CD4-positive, alpha-beta memory T cell (primary cell): ENCODE data around the gene PREX1. TPM values are rescaled to one million over a fixed set of nuclear protein-coding genes. Genes with fewer than 3 reads are reported as not detected.

Experiments
- CTCF ChIA-PET: fragments of 350-600 bp; sonication (Branson Sonifier 250); formaldehyde crosslinking; loops from one replicate; lab custom pipeline; 2021; ENCODE audit warnings: inconsistent platforms; ENCODE audit not compliant: partially characterized antibody; lab: Charles Lee
- POLR2A ChIA-PET: fragments of 350-600 bp; sonication (Branson Sonifier 250); formaldehyde crosslinking; loops from one replicate; lab custom pipeline; 2021; ENCODE audit not compliant: partially characterized antibody; lab: Charles Lee
- DNase-seq, 5 donors: peaks; one replicate each; pipeline versions ENCODE4 v3.0.0 to v3.0.0-alpha.2; 2020 to 2022; ENCODE audit warnings: mixed read lengths in 1 of 5
- H3K27ac ChIP-seq: one replicate; pipeline ENCODE4 v1.7.0; 2013; ENCODE audit warnings: low read depth, low read length
- H3K27me3 ChIP-seq: 2 replicates; pipeline ENCODE4 v1.7.0; 2013; ENCODE audit warnings: mild to moderate bottlenecking, low read length, moderate library complexity; ENCODE audit not compliant: insufficient read depth
- H3K36me3 ChIP-seq: 2 replicates; pipeline ENCODE4 v1.7.0; 2013; ENCODE audit warnings: mild to moderate bottlenecking, low read length, moderate library complexity; ENCODE audit not compliant: insufficient read depth
- H3K4me1 ChIP-seq: 2 replicates; pipeline ENCODE4 v1.7.0; 2013; ENCODE audit warnings: mild to moderate bottlenecking, low read length, moderate library complexity; ENCODE audit not compliant: insufficient read depth
- H3K4me3 ChIP-seq, 2 donors: one replicate each; pipeline ENCODE4 v1.7.0; 2013; ENCODE audit warnings: low read length in 2 of 2, mild to moderate bottlenecking in 1 of 2
- H3K9me3 ChIP-seq, 2 donors: one replicate each; pipeline ENCODE4 v1.7.0; 2013; ENCODE audit warnings: low read length in 2 of 2, control low read depth in 1 of 2; ENCODE audit not compliant: control insufficient read depth in 1 of 2
- H3K27ac Mint-ChIP-seq, 7 donors: one replicate each; pipeline ENCODE4 v1.8.0; 2020 to 2021; ENCODE audit warnings: mixed read lengths in 7 of 7, mild to moderate bottlenecking in 6 of 7, inconsistent platforms in 3 of 7, moderate library complexity in 3 of 7
- H3K27me3 Mint-ChIP-seq, 2 donors: one replicate each; pipeline ENCODE4 v1.8.0; 2020 to 2021; ENCODE audit warnings: mixed read lengths in 2 of 2
- H3K36me3 Mint-ChIP-seq, 2 donors: one replicate each; pipeline ENCODE4 v1.8.0; 2020 to 2021; ENCODE audit warnings: mixed read lengths in 2 of 2, inconsistent platforms in 1 of 2, mild to moderate bottlenecking in 1 of 2
- H3K4me1 Mint-ChIP-seq, 4 donors: one replicate each; pipeline ENCODE4 v1.8.0; 2020 to 2021; ENCODE audit warnings: mixed read lengths in 4 of 4, mild to moderate bottlenecking in 1 of 4
- H3K4me3 Mint-ChIP-seq, 8 donors: one replicate each; pipeline ENCODE4 v1.8.0; 2020 to 2021; ENCODE audit warnings: mixed read lengths in 8 of 8, mild to moderate bottlenecking in 7 of 8, moderate library complexity in 6 of 8, inconsistent platforms in 3 of 8
- H3K9me3 Mint-ChIP-seq, 8 donors: one replicate each; pipeline ENCODE4 v1.8.0; 2020 to 2021; ENCODE audit warnings: mixed read lengths in 8 of 8, mild to moderate bottlenecking in 5 of 8, inconsistent platforms in 3 of 8, moderate library complexity in 1 of 8
- intact Hi-C: fragments of 100-400 bp; cut with micrococcal nuclease; formaldehyde crosslinking; loops from one replicate; pipeline ENCODE4 v1.15.1; 2023
- polyA plus RNA-seq, 2 donors: library from polyadenylated mRNA; unstranded; fragments of 300-500 nt; fragmentation: Illumina TruSeq; gene quantifications; one replicate each; pipeline ENCODE4 v1.2.3, GENCODE V29; 2021
- total RNA-seq, 2 experiments: library from RNA; stranded (reverse); gene quantifications; one replicate each; pipeline ENCODE4 v1.2.3, GENCODE V29; 2021

The PREX1 gene
- total and polyA plus RNA-seq, 4 experiments from 2014 or later, result 10.6 to 165 (median 122) TPM

DNA sequence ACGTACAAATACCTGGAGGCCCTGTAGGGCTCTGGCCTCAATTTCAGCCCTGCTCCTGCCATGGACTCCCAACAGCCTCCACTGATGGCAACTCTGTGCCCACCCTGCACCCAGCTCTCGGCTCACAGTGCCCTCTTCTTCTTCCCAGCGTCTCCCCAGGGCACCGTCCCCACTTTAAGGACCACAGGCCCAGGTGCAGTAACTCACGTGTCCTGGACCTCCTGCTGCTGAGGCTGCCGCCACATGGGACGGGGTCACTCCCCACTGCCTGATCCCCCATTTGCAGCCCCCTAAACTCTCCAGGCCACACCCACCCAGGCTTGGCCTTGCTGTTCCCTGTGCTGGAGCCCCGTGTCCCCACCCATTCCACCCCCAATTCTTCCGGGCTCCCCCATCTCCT, 223.4 kb downstream of the PREX1 start:
- no peaks in the 10 kb centered on the region for H3K27me3 ChIP-seq
- peak overlapping the region in 1 of 7 donors; percentile 29 for H3K27ac Mint-ChIP-seq
- ChIA-PET POLR2A (no interaction called here), CTCF (no interaction called here)
- peaks cover 0 to under 1% (median under 1%) of the 10 kb centered on the region in 4 donors for H3K4me1 Mint-ChIP-seq
- intact Hi-C loops, result no loop called here
- no peaks in the 10 kb centered on the region for H3K36me3 Mint-ChIP-seq
- no peaks in the 10 kb centered on the region for H3K36me3 ChIP-seq
- no peak overlapping the region for H3K4me3 ChIP-seq
- no peaks in the 10 kb centered on the region for H3K4me1 ChIP-seq
- DNase-seq, result no peak
- H3K27me3 Mint-ChIP-seq, result peaks cover 3 to 9% of the 10 kb centered on the region in 2 donors
- no peaks in the 10 kb centered on the region for H3K9me3 ChIP-seq
- H3K27ac ChIP-seq, result no peak overlapping the region
- H3K9me3 Mint-ChIP-seq, result no peaks in the 10 kb centered on the region
- H3K4me3 Mint-ChIP-seq, result no peak overlapping the region

DNA sequence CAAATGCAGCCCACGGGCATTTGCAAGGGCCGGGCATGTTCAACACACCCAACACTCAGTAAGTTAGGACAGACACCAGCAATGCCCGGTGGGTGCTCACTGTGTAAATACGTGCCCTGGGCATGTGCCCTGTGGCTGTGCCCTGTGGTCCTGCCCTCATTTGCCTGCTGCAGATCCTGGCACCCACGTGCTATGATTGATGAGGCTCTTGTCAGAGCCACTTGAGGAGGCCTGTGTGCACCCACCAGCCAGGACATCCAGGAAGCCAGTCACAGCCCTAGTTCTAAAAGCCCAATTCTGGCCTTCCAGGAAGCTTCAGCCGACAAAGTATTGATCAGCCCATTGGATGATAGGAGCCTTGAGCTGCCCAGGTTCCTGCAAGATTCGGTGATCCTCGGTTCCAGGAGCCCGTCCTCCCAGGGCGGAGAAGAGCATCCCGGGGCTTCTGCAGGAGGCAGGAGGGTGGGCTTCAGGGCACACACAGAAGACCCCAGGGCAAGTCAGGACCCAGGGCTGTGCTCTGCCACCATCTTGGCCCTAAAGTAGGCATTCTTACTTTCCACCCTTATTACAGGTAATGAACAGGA, 223.9 kb downstream of the PREX1 start:
- no peaks in the 10 kb centered on the region for H3K36me3 Mint-ChIP-seq
- Histone ChIP-seq H3K27ac (no peak overlapping the region), H3K4me3 (no peak overlapping the region), H3K27me3 (no peaks in the 10 kb centered on the region), H3K4me1 (no peaks in the 10 kb centered on the region), H3K36me3 (no peaks in the 10 kb centered on the region), H3K9me3 (no peaks in the 10 kb centered on the region)
- peaks cover 6 to 12% of the 10 kb centered on the region in 2 donors for H3K27me3 Mint-ChIP-seq
- no peaks in the 10 kb centered on the region for H3K9me3 Mint-ChIP-seq
- H3K4me3 Mint-ChIP-seq, result no peak overlapping the region
- no peaks in the 10 kb centered on the region for H3K4me1 Mint-ChIP-seq
- CTCF ChIA-PET, result no interaction called here
- intact Hi-C loops, result no loop called here
- DNase-seq, result no peak
- H3K27ac Mint-ChIP-seq, result no peak overlapping the region
- POLR2A ChIA-PET, result no interaction called here

DNA sequence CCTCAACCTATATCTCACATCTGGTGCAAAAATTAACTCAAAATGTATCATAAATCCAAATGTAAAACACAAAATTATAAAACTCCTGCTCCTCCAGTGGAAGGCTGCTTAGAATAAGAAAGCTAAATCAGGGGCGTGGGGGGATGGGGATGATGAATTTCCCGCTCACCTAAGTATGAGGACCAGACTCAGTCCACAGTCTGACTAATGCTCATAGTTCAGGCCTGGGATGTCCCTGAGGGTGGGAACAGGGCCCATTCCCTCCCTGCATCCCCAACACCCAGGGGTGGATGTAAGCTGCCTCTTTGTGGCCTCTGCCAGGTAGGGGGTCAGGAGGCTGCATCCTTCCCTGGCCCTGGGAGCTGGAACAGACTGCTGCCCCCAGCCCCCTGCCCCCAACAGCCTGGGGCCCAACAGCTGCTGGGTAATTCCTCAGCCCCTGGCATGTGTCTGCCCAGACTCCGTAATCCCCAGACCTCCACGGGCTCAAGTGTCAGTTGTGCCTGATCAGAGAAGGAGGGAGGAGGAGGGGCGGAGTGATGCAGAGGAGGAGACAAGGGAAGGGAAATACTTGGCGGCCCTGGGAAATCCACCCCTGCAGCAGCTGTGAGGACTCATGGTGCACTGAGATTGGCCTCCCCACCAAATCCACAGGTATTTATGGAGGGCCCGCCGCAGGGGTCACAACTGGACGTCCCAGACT, 224.5 kb downstream of the PREX1 start:
- Mint-ChIP-seq H3K27ac (no peak overlapping the region), H3K9me3 (no peaks in the 10 kb centered on the region), H3K4me3 (no peak overlapping the region), H3K4me1 (no peaks in the 10 kb centered on the region), H3K36me3 (no peaks in the 10 kb centered on the region), H3K27me3 (peaks cover 8 to 12% of the 10 kb centered on the region in 2 donors)
- intact Hi-C loops, result no loop called here
- no peaks in the 10 kb centered on the region for H3K9me3 ChIP-seq
- no peaks in the 10 kb centered on the region for H3K27me3 ChIP-seq
- no peaks in the 10 kb centered on the region for H3K36me3 ChIP-seq
- no peak overlapping the region for H3K4me3 ChIP-seq
- no peak overlapping the region for H3K27ac ChIP-seq
- H3K4me1 ChIP-seq, result no peaks in the 10 kb centered on the region
- DNase-seq, result no peak
- ChIA-PET CTCF (no interaction called here), POLR2A (no interaction called here)

DNA sequence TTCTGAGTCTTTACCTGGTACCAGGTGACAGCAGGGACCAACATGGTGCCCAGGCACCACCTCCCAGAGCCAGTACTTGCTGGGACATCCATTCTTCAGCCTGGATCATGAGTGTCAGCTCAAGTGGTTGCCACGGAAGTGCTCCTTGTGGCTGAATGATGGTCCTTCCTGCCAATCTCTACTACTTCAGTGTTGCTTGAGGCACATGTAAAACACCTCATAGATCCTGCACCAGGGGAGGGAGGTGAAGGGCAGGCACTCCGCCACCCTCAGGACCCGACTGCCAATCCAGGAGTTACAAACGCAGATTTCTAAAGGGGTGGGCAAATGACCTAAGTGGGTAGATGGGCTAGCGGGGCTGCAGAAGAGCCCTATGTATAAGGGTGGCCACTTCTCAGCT, 226.0 kb downstream of the PREX1 start:
- H3K27ac ChIP-seq, result no peak overlapping the region
- H3K4me1 ChIP-seq, result no peaks in the 10 kb centered on the region
- no peaks in the 10 kb centered on the region for H3K9me3 ChIP-seq
- Mint-ChIP-seq H3K4me1 (no peaks in the 10 kb centered on the region), H3K36me3 (no peaks in the 10 kb centered on the region), H3K9me3 (no peaks in the 10 kb centered on the region), H3K4me3 (no peak overlapping the region), H3K27ac (no peak overlapping the region), H3K27me3 (peaks cover 8 to 18% of the 10 kb centered on the region in 2 donors)
- CTCF ChIA-PET, result no interaction called here
- H3K4me3 ChIP-seq, result no peak overlapping the region
- intact Hi-C loops, result no loop called here
- no peaks in the 10 kb centered on the region for H3K27me3 ChIP-seq
- DNase-seq, result no peak
- H3K36me3 ChIP-seq, result no peaks in the 10 kb centered on the region
- POLR2A ChIA-PET, result no interaction called here

DNA sequence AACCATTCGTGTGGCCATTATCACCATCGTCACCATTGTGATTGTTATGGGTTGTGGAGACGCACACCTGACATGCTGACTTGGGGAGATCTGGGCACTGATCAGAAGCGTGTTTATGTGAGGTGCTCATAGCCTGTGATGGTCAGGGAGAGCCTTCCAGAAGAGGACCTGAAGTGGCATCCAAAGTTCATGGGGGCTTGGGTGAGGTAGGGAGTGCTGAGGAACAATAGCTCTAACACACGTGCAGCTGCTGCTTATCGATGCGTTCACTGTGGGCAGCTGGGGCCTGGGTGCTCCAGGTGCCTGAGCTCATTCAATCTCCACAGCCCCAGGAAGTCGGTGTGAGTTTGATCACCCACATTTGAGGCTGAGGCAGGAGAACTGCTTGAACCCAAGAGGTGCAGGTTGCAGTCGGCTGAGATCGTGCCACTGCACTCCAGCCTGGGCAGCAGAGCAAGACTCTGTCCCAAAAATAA, 227.3 kb downstream of the PREX1 start:
- no peaks in the 10 kb centered on the region for H3K36me3 ChIP-seq
- no peaks in the 10 kb centered on the region for H3K4me1 Mint-ChIP-seq
- H3K9me3 ChIP-seq, result no peaks in the 10 kb centered on the region
- intact Hi-C loops, result no loop called here
- H3K4me3 ChIP-seq, result no peak overlapping the region
- no peak overlapping the region for H3K4me3 Mint-ChIP-seq
- CTCF ChIA-PET, result no interaction called here
- peaks cover 0 to 5% (median under 1%) of the 10 kb centered on the region in 8 donors for H3K9me3 Mint-ChIP-seq
- no peak for DNase-seq
- POLR2A ChIA-PET, result no interaction called here
- no peaks in the 10 kb centered on the region for H3K4me1 ChIP-seq
- H3K27ac Mint-ChIP-seq, result no peak overlapping the region
- H3K36me3 Mint-ChIP-seq, result no peaks in the 10 kb centered on the region
- no peaks in the 10 kb centered on the region for H3K27me3 ChIP-seq
- H3K27ac ChIP-seq, result no peak overlapping the region
- H3K27me3 Mint-ChIP-seq, result peaks cover 9 to 18% of the 10 kb centered on the region in 2 donors

DNA sequence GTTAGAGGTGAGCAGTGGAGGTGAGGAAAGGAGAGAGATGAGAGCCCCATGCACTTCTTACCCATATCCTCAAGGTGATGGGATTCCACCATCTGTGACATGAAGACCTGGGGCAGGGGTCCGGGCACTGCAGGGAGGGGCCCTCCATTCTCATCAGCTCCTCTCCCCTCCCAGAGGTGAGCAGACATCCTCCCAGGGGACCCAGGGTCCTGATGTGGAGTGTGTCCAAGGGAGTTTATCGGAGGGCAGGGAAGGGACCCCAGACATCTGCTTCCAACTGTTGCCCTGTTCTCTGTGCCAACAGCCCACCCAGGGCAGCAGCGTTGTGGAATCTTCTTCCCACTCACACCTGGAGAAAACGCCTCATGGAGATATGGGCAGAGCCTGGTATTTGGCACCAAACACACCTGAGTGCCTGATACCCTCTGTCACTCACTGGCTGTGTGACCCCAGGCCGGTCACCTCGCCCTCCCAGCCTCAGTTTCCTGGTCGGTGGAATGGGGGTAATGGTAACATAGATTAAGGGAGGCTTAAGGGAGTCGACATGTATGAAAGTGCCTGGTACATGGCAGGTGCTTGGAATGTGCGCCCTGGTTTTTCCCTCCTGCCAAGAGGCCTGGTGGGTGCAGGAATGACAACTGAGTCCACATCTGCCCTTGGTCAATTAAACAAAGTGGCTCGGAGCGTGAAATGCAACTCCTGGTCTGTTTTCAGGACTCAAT, 227.9 kb downstream of the PREX1 start:
- Mint-ChIP-seq H3K36me3 (no peaks in the 10 kb centered on the region), H3K4me3 (no peak overlapping the region), H3K9me3 (peaks cover 0 to 5% (median under 1%) of the 10 kb centered on the region in 8 donors), H3K27me3 (peaks cover 9 to 17% of the 10 kb centered on the region in 2 donors), H3K4me1 (no peaks in the 10 kb centered on the region), H3K27ac (no peak overlapping the region)
- H3K9me3 ChIP-seq, result no peaks in the 10 kb centered on the region
- no peaks in the 10 kb centered on the region for H3K27me3 ChIP-seq
- intact Hi-C loops, result no loop called here
- no peaks in the 10 kb centered on the region for H3K4me1 ChIP-seq
- ChIA-PET CTCF (no interaction called here), POLR2A (no interaction called here)
- H3K36me3 ChIP-seq, result no peaks in the 10 kb centered on the region
- DNase-seq, result no peak
- no peak overlapping the region for H3K27ac ChIP-seq
- H3K4me3 ChIP-seq, result no peak overlapping the region

DNA sequence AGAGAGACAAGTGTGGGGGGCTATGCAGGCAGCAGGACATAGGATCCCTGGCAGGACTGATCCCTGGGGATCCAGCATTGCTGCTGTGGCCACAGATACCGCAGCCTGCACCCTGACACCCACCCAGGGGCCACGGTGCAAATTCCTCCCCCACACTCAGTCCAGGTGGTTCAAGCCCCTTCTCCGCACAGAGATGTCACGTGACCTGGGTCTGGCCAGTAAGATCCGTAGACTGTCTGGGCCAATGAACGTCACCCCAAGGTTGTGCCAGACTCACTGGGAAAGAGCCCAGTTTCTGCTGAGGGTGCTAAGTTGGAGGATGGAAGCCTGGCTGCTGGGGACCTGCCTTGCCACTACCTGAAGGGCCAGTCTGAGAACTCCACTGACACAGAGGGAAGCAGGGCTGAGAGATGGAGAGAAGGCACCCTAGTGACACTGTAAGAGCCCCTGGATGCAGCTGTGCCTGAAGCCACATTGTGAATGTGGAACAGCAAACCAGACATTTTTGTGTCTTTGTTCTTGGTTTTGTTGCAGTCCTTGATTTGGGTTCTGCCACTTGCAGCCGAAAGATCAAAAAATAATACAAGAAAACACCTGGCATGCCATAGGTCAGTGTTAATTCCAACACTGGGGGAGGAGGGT, 228.6 kb downstream of the PREX1 start:
- intact Hi-C loops, result no loop called here
- no peak overlapping the region for H3K27ac Mint-ChIP-seq
- Histone ChIP-seq H3K27me3 (no peaks in the 10 kb centered on the region), H3K4me3 (no peak overlapping the region), H3K27ac (no peak overlapping the region), H3K36me3 (no peaks in the 10 kb centered on the region), H3K4me1 (no peaks in the 10 kb centered on the region), H3K9me3 (no peaks in the 10 kb centered on the region)
- no peaks in the 10 kb centered on the region for H3K4me1 Mint-ChIP-seq
- peaks cover 9 to 15% of the 10 kb centered on the region in 2 donors for H3K27me3 Mint-ChIP-seq
- H3K4me3 Mint-ChIP-seq, result no peak overlapping the region
- POLR2A ChIA-PET, result no interaction called here
- no peak for DNase-seq
- H3K36me3 Mint-ChIP-seq, result no peaks in the 10 kb centered on the region
- CTCF ChIA-PET, result no interaction called here
- peaks cover 0 to 5% (median under 1%) of the 10 kb centered on the region in 8 donors for H3K9me3 Mint-ChIP-seq
